BE2C (cell line): ENCODE results near the gene ZNF609.

ENCODE experiments used
- DNase-seq: peaks from one replicate; pipeline ENCODE4 v3.0.0-alpha.2; 2020
- H3K27me3 ChIP-seq: fragments of 250-450 bp; sonication (Bioruptor Pico); 2 replicates; pipeline ENCODE4 v1.5.1; 2020; ENCODE audit warnings: mild to moderate bottlenecking
- H3K36me3 ChIP-seq: fragments of 250-450 bp; sonication (Bioruptor Pico); 2 replicates; pipeline ENCODE4 v1.5.1; 2020; ENCODE audit warnings: mild to moderate bottlenecking
- H3K4me1 ChIP-seq: fragments of 250-450 bp; sonication (Bioruptor Pico); 2 replicates; pipeline ENCODE4 v1.5.1; 2020
- H3K4me3 ChIP-seq: 2 replicates; pipeline ENCODE4 v1.5.1; 2011; ENCODE audit warnings: low read depth, low read length
- H3K9me3 ChIP-seq: fragments of 250-450 bp; sonication (Bioruptor Pico); 2 replicates; pipeline ENCODE4 v1.5.1; 2020
- TF ChIP-seq, protein P1 (sequence below): IDR thresholded peaks from 2 replicates; pipeline ENCODE4 v1.5.1; 2012; ENCODE audit warnings: mild to moderate bottlenecking, low read depth, low read length

ZNF609 gene

DNA sequence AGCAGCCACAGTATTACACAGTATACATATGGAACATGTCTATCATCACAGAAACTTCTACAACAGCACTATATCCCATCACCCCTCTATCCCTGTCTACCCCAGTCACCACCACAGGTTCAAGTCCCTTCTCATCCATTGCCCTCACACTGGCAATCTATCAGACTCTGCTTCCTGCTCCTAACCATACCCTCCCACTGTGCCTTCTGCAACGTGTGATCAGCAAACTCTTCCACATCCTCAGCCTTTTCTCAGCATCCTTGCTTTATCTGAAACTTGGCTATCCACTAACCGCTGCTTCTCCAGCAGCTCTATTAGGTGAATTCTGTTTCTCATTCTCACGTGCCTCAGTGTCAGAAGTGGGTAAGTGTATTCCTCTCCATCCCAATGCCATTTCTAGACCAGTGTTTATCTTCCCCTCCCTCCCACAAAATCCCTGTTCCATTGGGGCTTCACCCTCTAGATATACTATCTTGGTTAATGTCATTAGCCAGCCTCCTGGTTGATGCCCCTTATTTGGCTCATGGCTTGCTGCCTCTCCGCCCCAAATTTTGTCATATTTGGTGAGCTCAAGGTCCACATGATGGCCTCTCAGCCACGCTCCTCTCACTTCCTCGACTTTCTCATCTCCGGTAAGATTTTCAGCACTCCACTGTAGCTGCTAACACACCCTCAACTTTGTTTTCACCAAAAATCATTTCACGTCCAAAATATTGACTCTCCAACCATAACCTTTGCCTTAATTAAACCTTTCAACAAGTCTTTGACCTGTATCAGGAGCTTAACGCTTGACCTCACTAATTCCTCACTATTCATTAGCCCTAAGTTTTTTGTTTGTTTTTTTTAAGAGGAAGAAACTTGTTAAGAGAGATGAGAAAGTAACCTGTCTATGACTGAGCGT lies 245.9 kb downstream of the ZNF609 start:
- DNase-seq = no peak
- TF ChIP-seq, protein P1, sequence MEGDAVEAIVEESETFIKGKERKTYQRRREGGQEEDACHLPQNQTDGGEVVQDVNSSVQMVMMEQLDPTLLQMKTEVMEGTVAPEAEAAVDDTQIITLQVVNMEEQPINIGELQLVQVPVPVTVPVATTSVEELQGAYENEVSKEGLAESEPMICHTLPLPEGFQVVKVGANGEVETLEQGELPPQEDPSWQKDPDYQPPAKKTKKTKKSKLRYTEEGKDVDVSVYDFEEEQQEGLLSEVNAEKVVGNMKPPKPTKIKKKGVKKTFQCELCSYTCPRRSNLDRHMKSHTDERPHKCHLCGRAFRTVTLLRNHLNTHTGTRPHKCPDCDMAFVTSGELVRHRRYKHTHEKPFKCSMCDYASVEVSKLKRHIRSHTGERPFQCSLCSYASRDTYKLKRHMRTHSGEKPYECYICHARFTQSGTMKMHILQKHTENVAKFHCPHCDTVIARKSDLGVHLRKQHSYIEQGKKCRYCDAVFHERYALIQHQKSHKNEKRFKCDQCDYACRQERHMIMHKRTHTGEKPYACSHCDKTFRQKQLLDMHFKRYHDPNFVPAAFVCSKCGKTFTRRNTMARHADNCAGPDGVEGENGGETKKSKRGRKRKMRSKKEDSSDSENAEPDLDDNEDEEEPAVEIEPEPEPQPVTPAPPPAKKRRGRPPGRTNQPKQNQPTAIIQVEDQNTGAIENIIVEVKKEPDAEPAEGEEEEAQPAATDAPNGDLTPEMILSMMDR = no peak
- H3K9me3 ChIP-seq = no peaks in the 10 kb centered on the region
- H3K27me3 ChIP-seq = no peaks in the 10 kb centered on the region
- no peak overlapping the region for H3K4me3 ChIP-seq
- H3K4me1 ChIP-seq = peaks cover 8% of the 10 kb centered on the region; the same call in 1 of the 2 replicates
- no peaks in the 10 kb centered on the region for H3K36me3 ChIP-seq

DNA sequence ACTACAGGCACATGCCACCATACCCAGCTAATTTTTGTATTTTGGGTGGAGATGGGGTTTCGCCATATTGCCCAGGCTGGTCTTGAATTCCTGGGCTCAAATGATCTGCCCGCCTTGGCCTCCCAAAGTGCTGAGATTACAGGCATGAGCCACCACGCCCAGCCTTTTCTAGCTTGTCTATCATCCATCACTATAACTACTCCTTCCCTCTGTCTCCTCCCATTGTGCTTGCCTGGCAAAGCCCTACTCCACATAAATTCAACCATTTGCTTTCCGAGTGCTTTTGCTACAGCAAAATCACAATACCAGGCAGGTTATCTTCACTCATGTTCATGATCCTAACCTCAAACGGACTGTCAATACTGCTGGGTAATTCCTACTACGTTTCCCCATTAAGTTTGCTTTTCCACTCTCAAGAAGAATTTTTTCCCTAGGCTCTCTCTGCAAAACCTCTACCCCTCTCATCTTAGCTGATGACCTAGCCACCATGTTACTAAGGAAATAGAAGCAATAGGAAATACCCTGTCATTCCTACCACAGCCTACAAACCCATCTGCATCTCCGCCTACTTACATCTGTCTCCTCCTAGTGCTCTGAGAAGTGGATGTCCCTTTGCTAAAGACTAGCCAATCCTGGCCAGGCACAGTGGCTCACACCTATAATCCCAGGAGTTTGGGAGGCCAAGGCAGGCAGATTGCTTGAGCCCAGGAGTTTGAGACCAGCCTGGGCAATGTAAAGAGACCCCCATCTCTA lies 250.5 kb downstream of the ZNF609 start:
- H3K9me3 ChIP-seq = no peaks in the 10 kb centered on the region
- DNase-seq = no peak
- H3K36me3 ChIP-seq = no peaks in the 10 kb centered on the region
- TF ChIP-seq, protein P1 = no peak
- H3K27me3 ChIP-seq = no peaks in the 10 kb centered on the region
- H3K4me1 ChIP-seq = no peaks in the 10 kb centered on the region
- no peak overlapping the region for H3K4me3 ChIP-seq

DNA sequence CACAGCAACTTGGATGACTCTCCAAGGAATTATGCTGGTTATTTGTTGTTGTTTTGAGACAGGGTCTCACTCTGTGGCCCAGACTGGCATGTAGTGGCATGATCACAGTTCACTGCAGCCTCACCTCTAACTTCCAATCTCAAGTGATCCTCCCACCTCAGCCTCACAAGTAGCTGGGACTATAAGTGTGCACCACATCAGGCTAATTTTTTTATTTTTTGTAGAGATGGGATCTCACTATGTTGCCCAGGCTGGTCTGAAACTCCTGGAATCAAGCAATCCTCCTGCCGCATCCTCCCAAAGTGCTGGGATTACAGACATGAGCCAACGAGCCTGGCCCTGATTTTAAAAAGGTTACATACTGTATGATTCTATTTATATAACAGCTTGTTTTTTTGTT lies 252.0 kb downstream of the ZNF609 start:
- H3K27me3 ChIP-seq = no peaks in the 10 kb centered on the region
- no peaks in the 10 kb centered on the region for H3K4me1 ChIP-seq
- H3K36me3 ChIP-seq = no peaks in the 10 kb centered on the region
- DNase-seq = no peak
- H3K9me3 ChIP-seq = no peaks in the 10 kb centered on the region
- no peak overlapping the region for H3K4me3 ChIP-seq
- TF ChIP-seq, protein P1 = no peak

DNA sequence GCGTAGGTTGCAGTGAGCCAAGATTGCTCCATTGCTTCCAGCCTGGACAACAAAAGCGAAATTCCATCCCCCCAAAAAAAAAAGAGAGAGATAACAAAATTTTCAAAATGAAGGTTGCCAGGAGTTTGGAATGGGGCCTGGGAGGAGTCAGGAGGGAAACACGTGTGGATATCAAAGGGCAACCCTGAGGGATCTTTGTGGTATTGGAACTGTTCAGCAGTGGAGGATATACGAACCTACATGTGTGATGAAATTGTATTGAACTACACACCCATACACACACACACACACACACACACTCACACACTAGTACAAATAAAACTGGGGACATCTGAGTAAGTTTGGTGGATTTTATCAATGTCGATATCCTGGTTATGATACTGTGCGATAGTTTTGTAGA lies 253.2 kb downstream of the ZNF609 start:
- H3K9me3 ChIP-seq = no peaks in the 10 kb centered on the region
- H3K4me3 ChIP-seq = no peak overlapping the region
- no peak for DNase-seq

DNA sequence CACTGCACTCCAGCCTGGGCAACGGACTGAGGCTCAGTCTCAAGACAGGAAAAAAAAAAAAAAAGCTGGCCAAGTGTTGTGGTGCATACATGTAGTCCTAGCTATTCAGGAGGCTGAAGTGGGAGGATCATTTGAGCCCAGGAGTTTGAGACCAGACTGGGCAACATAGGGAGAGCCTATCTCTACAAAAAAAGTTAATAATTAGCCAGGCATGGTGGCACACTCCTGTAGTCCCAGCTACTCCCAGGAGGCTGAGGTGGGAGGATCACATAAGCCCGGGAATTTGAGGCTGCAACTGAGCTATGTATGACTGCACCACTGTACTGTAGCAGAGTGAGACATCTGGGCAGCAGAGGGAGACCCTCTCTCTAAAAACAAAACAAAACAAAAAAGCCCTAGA lies 256.1 kb downstream of the ZNF609 start:
- Histone ChIP-seq H3K27me3 (no peaks in the 10 kb centered on the region), H3K9me3 (no peaks in the 10 kb centered on the region), H3K36me3 (no peaks in the 10 kb centered on the region), H3K4me3 (no peak overlapping the region), H3K4me1 (peaks cover 5% of the 10 kb centered on the region; the same call in 1 of the 2 replicates)
- TF ChIP-seq, protein P1 = no peak
- no peak for DNase-seq

More for the DNA sequence above, 253.2 kb downstream of the ZNF609 start:
- Histone ChIP-seq H3K36me3 (no peaks in the 10 kb centered on the region), H3K4me1 (peaks cover under 1% of the 10 kb centered on the region; the same call in 1 of the 2 replicates), H3K27me3 (no peaks in the 10 kb centered on the region)
- TF ChIP-seq, protein P1 = no peak
